Stimulated activated CD4-positive, alpha-beta T cell treated with anti-CD3 and anti-CD28 coated beads, Interleukin-2, amount 100 ng/mL, for 48 hours (primary cell): ENCODE results near the gene ENAH.
"Not testable (repeated sequence)": the region's sequence is repeated elsewhere in the genome, so short reads cannot be mapped to it uniquely, and the experiment has no call there.

Source experiments
- DNase-seq, 2 donors: peaks; one replicate each; pipeline ENCODE4 v3.0.0-alpha.2; 2020

ENAH gene

GRCh38 chr1:225522588-225523262 lies 130.2 kb downstream of the ENAH start:
- no peak for DNase-seq

GRCh38 chr1:225520587-225521227 lies 132.2 kb downstream of the ENAH start:
- no peak for DNase-seq

GRCh38 chr1:225519166-225519863 lies 133.6 kb downstream of the ENAH start:
- no peak for DNase-seq

- DNase-seq = no peak
Observed at GRCh38 chr1:225517697-225518096, 135.2 kb downstream of the ENAH start.

- DNase-seq = no peak
Observed at GRCh38 chr1:225517221-225517620, 135.7 kb downstream of the ENAH start.

- DNase-seq = no peak
Observed at GRCh38 chr1:225514671-225515081, 138.2 kb downstream of the ENAH start.

- DNase-seq = not testable (repeated sequence)
Observed at GRCh38 chr1:225513576-225513975, 139.3 kb downstream of the ENAH start.

GRCh38 chr1:225511828-225512381 lies 141.0 kb downstream of the ENAH start:
- no peak for DNase-seq

- DNase-seq = not testable (repeated sequence)
Observed at GRCh38 chr1:225510740-225511139, 142.2 kb downstream of the ENAH start.

GRCh38 chr1:225509770-225510169 lies 143.2 kb downstream of the ENAH start:
- DNase-seq = no peak

GRCh38 chr1:225509376-225509707 lies 143.6 kb downstream of the ENAH start:
- DNase-seq = no peak

DNA sequence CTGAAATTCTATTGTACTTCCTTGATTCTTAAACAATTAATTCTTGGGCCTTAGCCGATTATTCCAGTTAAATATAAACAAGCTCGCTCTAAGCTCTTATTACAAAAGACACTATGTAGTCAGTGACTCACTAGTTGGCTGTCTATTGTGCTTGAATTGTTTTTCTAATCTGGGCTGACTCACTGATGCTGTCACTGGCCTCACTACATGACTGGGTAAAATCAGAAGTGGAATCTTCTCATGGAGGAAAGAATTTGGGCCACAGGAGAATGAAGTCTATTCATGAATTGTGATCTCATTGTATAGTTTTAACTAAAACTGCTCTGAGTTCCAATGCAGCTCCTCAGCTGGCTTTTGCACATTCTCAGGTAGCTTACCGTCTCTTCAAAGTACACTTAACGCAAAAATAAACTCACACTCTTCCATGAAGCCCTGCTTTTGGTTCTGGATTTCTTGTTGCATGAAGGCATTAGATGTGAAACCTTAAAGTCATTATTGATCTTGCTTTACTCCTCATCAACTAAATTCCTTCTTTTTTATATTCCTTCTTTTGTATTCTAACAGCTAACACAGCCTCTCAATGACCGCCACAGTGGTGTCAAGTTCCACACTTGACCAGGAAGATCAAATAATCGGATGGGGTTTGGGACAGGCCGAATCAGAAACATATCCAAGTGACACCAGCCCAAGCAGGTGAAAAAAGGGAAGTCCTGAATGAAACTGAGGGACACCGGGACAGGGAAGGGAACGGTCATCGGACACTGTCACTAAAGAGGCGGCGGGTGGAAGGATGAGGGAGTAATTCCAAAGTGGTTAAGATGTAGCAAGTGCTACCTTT lies 144.2 kb downstream of the ENAH start:
- DNase-seq = no peak

GRCh38 chr1:225506727-225507126 lies 146.2 kb downstream of the ENAH start:
- DNase-seq = no peak

DNA sequence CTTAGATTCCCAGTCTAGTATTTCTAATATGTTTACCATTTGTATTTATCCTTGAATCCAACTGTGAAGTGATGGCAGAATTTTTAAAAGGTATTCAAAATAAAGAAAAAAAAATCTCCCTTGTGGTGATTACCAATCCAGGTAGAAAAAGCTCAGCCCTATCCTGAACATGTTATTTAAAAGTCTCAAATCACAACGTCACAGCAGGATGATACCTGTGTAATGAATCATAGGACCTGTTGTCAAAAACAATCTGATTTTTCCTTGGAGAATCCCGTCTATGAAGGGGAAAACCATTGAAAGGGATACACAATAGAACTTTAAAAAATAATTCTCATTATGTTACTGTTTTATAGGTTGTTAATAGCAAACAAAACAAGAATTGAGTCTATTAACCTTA lies 148.1 kb downstream of the ENAH start:
- no peak for DNase-seq

DNA sequence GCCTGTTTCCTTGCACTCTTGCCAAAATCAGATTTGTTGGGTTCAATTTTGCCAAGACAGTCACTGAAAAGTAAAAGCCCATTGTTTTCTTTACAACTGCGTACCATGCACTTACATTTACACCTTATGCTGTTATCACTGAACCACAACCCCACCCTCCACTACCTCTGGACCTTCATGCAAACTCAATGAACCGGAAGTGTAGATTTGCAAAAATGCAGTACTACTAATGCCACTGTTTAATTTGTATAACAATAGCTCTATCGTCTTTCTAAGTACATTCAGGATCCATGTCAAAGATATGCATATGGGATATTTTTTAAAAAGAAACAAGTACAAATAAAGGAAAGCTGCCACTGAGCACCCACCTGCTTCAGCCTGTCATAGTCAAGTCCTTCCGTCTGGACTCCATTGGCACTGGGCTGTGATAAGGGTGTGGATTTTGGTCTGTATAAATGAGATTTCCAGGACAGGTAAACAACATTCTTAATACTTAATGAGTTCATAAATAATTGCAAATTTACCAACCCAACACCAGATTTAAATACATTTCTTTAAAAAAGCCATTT lies 152.2 kb downstream of the ENAH start:
- no peak for DNase-seq

DNA sequence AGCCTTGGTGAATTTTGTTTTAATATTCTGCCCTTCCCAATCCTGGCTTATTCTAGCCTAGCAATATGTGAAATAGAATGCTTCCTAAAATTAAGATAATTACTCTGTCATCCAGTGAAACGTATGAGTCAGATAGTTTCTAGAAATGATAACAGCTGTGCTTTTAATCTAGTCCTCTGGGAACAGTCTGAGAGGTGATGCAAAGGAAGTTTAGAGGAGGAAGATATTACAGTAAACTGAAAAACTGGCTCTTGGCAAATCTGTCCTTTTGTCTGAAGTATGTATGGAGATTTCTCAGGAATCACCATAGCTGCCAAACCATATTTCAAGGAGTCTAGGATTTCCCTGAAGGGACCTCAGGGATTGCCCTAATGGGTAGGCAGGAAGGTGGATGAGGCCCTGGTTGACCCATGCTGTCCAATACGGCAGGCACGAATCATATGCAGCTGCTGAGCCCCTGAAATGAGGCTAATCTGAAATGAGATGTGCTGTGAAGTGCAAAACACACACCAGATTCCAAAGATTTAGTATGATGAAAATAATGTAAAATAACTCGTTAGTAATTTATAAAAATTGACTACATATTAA lies 154.3 kb downstream of the ENAH start:
- no peak for DNase-seq

DNA sequence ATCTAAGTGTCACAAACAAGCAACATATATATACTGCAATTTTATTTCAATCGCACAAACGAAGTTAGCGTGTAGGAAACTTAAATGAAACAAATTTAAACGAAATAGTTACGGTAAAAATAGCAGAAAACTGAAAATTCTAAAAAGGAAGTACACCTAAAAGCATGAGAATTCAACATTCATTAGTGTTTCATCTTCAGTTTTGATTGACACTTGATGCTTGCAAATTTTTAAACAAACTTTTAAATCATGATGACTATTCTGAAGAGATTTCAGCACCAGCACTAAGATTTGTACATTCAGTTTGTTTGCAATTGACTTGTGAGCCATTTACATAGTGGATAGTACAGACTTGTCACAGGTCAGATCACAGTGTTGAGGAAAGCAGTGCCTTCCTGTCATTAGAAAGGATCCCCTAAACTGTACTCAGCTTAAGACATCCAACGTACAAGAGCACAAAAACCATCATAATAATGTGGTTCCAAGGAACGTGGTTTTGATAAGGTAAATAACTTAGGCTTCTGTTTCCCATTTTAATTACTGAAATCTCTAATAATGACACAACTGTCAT lies 158.0 kb downstream of the ENAH start:
- no peak for DNase-seq

GRCh38 chr1:225493591-225494246 lies 159.2 kb downstream of the ENAH start:
- no peak for DNase-seq

DNA sequence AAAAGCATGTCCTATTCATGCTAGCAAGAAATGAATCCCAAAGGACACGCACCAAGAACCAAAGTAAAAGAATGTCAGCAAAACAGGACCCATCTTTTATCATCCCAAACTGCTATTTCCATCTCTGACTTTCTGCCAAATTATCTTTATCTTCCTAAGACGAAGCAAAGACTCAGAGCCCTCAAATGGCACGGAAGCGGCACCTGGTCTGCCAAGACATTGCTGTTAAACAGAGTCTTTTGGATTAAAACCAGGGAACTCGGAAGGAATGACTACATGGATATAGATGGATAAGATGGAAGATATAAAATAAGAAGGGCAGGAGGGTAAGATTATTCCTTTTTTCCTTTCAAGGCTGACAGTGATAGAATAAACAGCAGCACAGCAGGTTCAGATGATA lies 164.2 kb downstream of the ENAH start:
- no peak for DNase-seq

- no peak for DNase-seq
Observed at GRCh38 chr1:225486856-225487255, 166.1 kb downstream of the ENAH start.

DNA sequence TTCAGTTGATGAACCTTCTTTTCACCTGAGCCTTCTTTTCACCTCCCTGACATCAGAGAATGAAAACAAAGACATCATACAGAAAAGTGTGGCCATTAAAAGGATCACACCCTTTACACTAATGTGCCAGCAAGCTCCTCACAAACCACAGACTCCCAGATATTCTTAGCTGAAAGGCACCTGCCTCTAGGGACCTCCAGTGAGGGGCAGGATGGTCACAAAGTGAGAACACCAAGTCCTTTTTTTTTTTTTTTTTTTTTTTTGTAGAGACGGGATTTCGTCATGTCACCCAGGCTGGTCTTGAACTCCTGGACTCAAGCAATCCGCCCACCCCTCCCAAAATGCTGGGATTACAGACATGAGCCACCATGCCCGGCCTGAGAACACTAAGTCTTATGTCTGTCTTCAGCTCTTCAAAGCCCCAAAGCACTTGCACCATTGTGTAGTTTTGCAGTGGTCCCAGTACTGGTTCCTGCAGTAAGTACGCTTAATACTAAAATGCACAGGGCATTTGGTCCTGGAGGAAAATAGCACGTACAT lies 166.9 kb downstream of the ENAH start:
- DNase-seq = no peak
